DND-41 (cell line): ENCODE data around the gene CCDC157.

Experiments
- ATAC-seq: fragments of 200-7000 bp; cut with Tn5 transposase; 3 replicates; pipeline ENCODE4 v1.9.1; 2021; ENCODE audit warnings: low read depth; ENCODE audit not compliant: insufficient read depth
- DNase-seq: peaks from one replicate; pipeline ENCODE4 v3.0.0-alpha.2; 2020
- H2AFZ ChIP-seq: 2 replicates; pipeline ENCODE4 v1.6.0; 2012; ENCODE audit warnings: low read depth, low read length
- H3K27ac ChIP-seq: 2 replicates; pipeline ENCODE4 v1.5.1; 2012; ENCODE audit warnings: low read length, inconsistent platforms
- H3K27me3 ChIP-seq: fragments of 200-600 bp; sonication (generic); 2 replicates; pipeline ENCODE4 v1.6.0; 2012; ENCODE audit warnings: low read length, mild to moderate bottlenecking, inconsistent platforms; ENCODE audit not compliant: insufficient read depth, poor library complexity
- H3K36me3 ChIP-seq: 2 replicates; pipeline ENCODE4 v1.5.1; 2012; ENCODE audit warnings: low read length, inconsistent platforms; ENCODE audit not compliant: insufficient read depth
- H3K4me1 ChIP-seq: 2 replicates; pipeline ENCODE4 v1.5.1; 2012; ENCODE audit warnings: mild to moderate bottlenecking, low read length; ENCODE audit not compliant: insufficient read depth
- H3K4me2 ChIP-seq: 2 replicates; pipeline ENCODE4 v1.6.0; 2012; ENCODE audit warnings: mild to moderate bottlenecking, moderate library complexity, low read length, inconsistent platforms; ENCODE audit not compliant: insufficient read depth
- H3K4me3 ChIP-seq, 2 experiments: fragments of 200-600 bp in 1 of 2; shearing (Covaris generic) in 1 of 2; 2 replicates each; pipeline ENCODE4 v1.5.1; 2012 to 2016; ENCODE audit warnings: inconsistent platforms in 2 of 2, low read length in 2 of 2, mild to moderate bottlenecking in 2 of 2, low read depth in 1 of 2, moderate library complexity in 1 of 2
- H3K79me2 ChIP-seq: 2 replicates; pipeline ENCODE4 v1.6.0; 2012; ENCODE audit warnings: low read length, inconsistent platforms; ENCODE audit not compliant: insufficient read depth
- H3K9ac ChIP-seq: 2 replicates; pipeline ENCODE4 v1.6.0; 2012; ENCODE audit warnings: low read depth, mild to moderate bottlenecking, inconsistent platforms, low read length, moderate library complexity
- H3K9me3 ChIP-seq: 2 replicates; pipeline ENCODE4 v1.5.1; 2012; ENCODE audit warnings: low read length, moderate library complexity, mild to moderate bottlenecking, inconsistent platforms; ENCODE audit not compliant: insufficient read depth, severe bottlenecking
- H4K20me1 ChIP-seq: 2 replicates; pipeline ENCODE4 v1.6.0; 2012; ENCODE audit warnings: low read length; ENCODE audit not compliant: insufficient read depth
- CTCF ChIP-seq: IDR thresholded peaks from 2 replicates; pipeline ENCODE4 v1.5.1; 2012; ENCODE audit warnings: borderline replicate concordance, low read length, moderate library complexity, mild to moderate bottlenecking; ENCODE audit not compliant: poor library complexity, severe bottlenecking; ENCODE audit errors: extremely low read depth
- EZH2 ChIP-seq: IDR thresholded peaks from 3 replicates; pipeline ENCODE4 v1.6.1; 2012; ENCODE audit warnings: borderline replicate concordance, low read depth, mild to moderate bottlenecking, moderate library complexity, low read length, inconsistent platforms; ENCODE audit not compliant: severe bottlenecking

The CCDC157 gene

GRCh38 chr22:30340911-30341685 is 15.7 kb upstream of the CCDC157 start:
- H3K36me3 ChIP-seq, result peaks cover 98% of the 10 kb centered on the region
- H3K4me3 ChIP-seq, result no peak overlapping the region
- H3K4me2 ChIP-seq, result no peak overlapping the region
- no peak for DNase-seq
- TF ChIP-seq EZH2 (no peak), CTCF (no peak)
- H3K79me2 ChIP-seq, result peaks cover 9% of the 10 kb centered on the region; the same call in 1 of the 2 replicates
- no peaks in the 10 kb centered on the region for H3K9me3 ChIP-seq
- H3K27ac ChIP-seq, result no peak overlapping the region
- no peak for ATAC-seq
- no peaks in the 10 kb centered on the region for H3K27me3 ChIP-seq
- H4K20me1 ChIP-seq, result peaks cover 11% of the 10 kb centered on the region
- no peaks in the 10 kb centered on the region for H3K4me1 ChIP-seq
- no peak overlapping the region for H3K9ac ChIP-seq
- no peak overlapping the region for H2AFZ ChIP-seq

- no peak for DNase-seq
These were observed 12.2 kb upstream of the CCDC157 start for GRCh38 chr22:30344447-30345200.

GRCh38 chr22:30347255-30347892 is 9.4 kb upstream of the CCDC157 start:
- Histone ChIP-seq H3K27ac (no peak overlapping the region), H3K4me1 (peaks cover 9% of the 10 kb centered on the region; the same call in 1 of the 2 replicates), H3K36me3 (peaks cover 100% of the 10 kb centered on the region), H3K4me3 (no peak overlapping the region), H3K27me3 (no peaks in the 10 kb centered on the region), H3K9ac (no peak overlapping the region), H3K79me2 (peaks cover 66% of the 10 kb centered on the region), H4K20me1 (peaks cover 54% of the 10 kb centered on the region), H2AFZ (no peak overlapping the region), H3K4me2 (no peak overlapping the region), H3K9me3 (no peaks in the 10 kb centered on the region)
- TF ChIP-seq EZH2, result no peak
- no peak for TF ChIP-seq CTCF
- DNase-seq, result no peak
- ATAC-seq, result no peak

More at GRCh38 chr22:30344447-30345200, 12.2 kb upstream of the CCDC157 start:
- Histone ChIP-seq H3K4me3 (no peak overlapping the region), H3K9me3 (no peaks in the 10 kb centered on the region), H3K9ac (no peak overlapping the region), H3K4me2 (no peak overlapping the region), H3K27ac (no peak overlapping the region), H3K4me1 (no peaks in the 10 kb centered on the region), H3K27me3 (no peaks in the 10 kb centered on the region), H4K20me1 (peaks cover 39% of the 10 kb centered on the region), H3K79me2 (peaks cover 38% of the 10 kb centered on the region), H3K36me3 (peaks cover 100% of the 10 kb centered on the region), H2AFZ (no peak overlapping the region)
- TF ChIP-seq EZH2 (no peak), CTCF (no peak)
- no peak for ATAC-seq
